Osteocyte (in vitro differentiated cells): ENCODE data around the gene CDH13. TPM values are rescaled to one million over a fixed set of nuclear protein-coding genes. Genes with fewer than 3 reads are reported as not detected.

Experiments used
- DNase-seq: peaks from one replicate; pipeline ENCODE4 v3.0.0; 2021; ENCODE audit warnings: mixed read lengths; ENCODE audit not compliant: unreplicated experiment; ENCODE audit errors: extremely low spot score
- H3K27ac Mint-ChIP-seq: one replicate; pipeline ENCODE4 v1.8.0; 2021; ENCODE audit warnings: mild to moderate bottlenecking, mixed read lengths; ENCODE audit not compliant: unreplicated experiment
- H3K27me3 Mint-ChIP-seq: one replicate; pipeline ENCODE4 v1.8.0; 2021; ENCODE audit warnings: mixed read lengths; ENCODE audit not compliant: unreplicated experiment
- H3K36me3 Mint-ChIP-seq: one replicate; pipeline ENCODE4 v1.8.0; 2021; ENCODE audit warnings: mixed read lengths; ENCODE audit not compliant: unreplicated experiment
- H3K4me1 Mint-ChIP-seq: one replicate; pipeline ENCODE4 v1.8.0; 2021; ENCODE audit warnings: mixed read lengths; ENCODE audit not compliant: unreplicated experiment
- H3K4me3 Mint-ChIP-seq: one replicate; pipeline ENCODE4 v1.8.0; 2021; ENCODE audit warnings: mild to moderate bottlenecking, moderate library complexity, mixed read lengths; ENCODE audit not compliant: unreplicated experiment
- H3K9me3 Mint-ChIP-seq: one replicate; pipeline ENCODE4 v1.8.0; 2021; ENCODE audit warnings: mixed read lengths; ENCODE audit not compliant: unreplicated experiment
- total RNA-seq: library from RNA; stranded (reverse); gene quantifications from 2 replicates; pipeline ENCODE4 v1.2.1, GENCODE V29; 2021
- TF ChIP-seq, protein P1 (sequence below): fragments of 200-600 bp; sonication (generic); IDR thresholded peaks from 2 replicates; pipeline ENCODE4 v1.5.0; 2021; ENCODE audit warnings: antibody characterized with exemption, mild to moderate bottlenecking, moderate library complexity

CDH13 gene
- total RNA-seq, 1 donor from 2014 or later, result 27.0 TPM

DNA sequence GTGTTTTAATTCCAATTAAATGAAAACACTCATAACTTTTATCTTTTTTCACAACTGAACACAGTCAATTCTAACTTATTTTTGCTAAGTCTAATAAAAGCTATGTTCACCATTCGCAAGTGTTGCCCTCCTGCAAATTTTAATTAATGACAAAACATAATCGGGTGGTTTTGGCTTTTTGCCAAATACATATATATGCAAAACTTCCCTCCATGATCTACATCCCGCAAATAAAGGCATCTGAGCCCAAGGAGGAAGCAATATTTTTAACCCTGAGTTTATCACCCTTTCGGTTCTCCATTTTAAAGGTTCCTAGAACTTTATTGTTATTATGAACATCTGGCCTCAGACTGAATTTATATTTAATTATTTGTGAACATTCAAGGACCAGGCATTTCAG, 507.9 kb downstream of the CDH13 start:
- no peak overlapping the region for H3K27ac Mint-ChIP-seq
- H3K36me3 Mint-ChIP-seq, result no peaks in the 10 kb centered on the region
- DNase-seq, result no peak
- TF ChIP-seq, protein P1, sequence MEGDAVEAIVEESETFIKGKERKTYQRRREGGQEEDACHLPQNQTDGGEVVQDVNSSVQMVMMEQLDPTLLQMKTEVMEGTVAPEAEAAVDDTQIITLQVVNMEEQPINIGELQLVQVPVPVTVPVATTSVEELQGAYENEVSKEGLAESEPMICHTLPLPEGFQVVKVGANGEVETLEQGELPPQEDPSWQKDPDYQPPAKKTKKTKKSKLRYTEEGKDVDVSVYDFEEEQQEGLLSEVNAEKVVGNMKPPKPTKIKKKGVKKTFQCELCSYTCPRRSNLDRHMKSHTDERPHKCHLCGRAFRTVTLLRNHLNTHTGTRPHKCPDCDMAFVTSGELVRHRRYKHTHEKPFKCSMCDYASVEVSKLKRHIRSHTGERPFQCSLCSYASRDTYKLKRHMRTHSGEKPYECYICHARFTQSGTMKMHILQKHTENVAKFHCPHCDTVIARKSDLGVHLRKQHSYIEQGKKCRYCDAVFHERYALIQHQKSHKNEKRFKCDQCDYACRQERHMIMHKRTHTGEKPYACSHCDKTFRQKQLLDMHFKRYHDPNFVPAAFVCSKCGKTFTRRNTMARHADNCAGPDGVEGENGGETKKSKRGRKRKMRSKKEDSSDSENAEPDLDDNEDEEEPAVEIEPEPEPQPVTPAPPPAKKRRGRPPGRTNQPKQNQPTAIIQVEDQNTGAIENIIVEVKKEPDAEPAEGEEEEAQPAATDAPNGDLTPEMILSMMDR, result no peak
- H3K27me3 Mint-ChIP-seq, result no peaks in the 10 kb centered on the region
- peaks cover 25% of the 10 kb centered on the region for H3K4me1 Mint-ChIP-seq
- no peak overlapping the region for H3K4me3 Mint-ChIP-seq
- H3K9me3 Mint-ChIP-seq, result no peaks in the 10 kb centered on the region

DNA sequence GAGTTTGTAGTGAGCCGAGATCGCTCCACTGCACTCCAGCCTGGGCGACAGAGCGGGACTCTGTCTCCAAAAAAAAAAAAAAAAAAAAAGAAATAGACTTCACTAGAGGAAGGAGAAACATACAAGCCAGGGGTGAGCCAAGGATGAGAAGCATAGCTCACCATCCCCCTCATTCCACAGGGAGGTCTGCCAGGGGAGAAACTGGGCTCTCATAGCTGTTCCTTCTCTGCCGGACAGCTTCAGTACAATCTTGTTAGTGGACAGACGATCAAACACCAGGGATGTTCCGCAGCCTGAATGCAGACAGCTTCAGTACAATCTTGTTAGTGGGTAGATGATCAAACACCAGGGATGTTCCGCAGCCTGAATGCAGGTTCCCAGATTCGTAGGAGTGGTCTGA, 509.6 kb downstream of the CDH13 start:
- DNase-seq, result no peak
- Mint-ChIP-seq H3K4me1 (peaks cover 25% of the 10 kb centered on the region), H3K27me3 (no peaks in the 10 kb centered on the region), H3K36me3 (no peaks in the 10 kb centered on the region), H3K9me3 (no peaks in the 10 kb centered on the region), H3K4me3 (no peak overlapping the region), H3K27ac (no peak overlapping the region)
- TF ChIP-seq, protein P1, result no peak

DNA sequence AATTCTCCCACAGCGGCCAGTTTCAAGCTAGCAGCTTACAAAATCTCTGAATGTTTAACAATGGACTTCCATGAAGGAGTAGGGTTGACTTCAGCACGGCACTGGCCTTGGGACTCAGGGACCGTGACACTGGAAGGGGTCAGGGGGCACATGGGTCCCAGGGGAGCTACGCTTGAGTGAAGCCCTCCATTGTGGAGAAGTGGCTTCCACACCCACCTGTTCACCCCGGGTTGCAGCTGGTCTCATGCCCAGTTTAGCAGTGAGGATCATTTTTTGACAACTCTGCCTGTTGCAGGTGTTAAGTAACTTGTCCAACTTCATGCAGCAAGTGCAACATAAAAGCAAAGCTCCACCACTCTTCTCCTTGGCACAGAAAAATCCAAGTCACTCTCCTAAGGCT, 510.2 kb downstream of the CDH13 start:
- no peaks in the 10 kb centered on the region for H3K36me3 Mint-ChIP-seq
- no peak for DNase-seq
- TF ChIP-seq, protein P1, result no peak
- peak overlapping the region; percentile 87 for H3K27ac Mint-ChIP-seq
- H3K9me3 Mint-ChIP-seq, result no peaks in the 10 kb centered on the region
- peak overlapping the region; percentile 74 for H3K4me3 Mint-ChIP-seq
- peaks cover 25% of the 10 kb centered on the region for H3K4me1 Mint-ChIP-seq
- no peaks in the 10 kb centered on the region for H3K27me3 Mint-ChIP-seq

DNA sequence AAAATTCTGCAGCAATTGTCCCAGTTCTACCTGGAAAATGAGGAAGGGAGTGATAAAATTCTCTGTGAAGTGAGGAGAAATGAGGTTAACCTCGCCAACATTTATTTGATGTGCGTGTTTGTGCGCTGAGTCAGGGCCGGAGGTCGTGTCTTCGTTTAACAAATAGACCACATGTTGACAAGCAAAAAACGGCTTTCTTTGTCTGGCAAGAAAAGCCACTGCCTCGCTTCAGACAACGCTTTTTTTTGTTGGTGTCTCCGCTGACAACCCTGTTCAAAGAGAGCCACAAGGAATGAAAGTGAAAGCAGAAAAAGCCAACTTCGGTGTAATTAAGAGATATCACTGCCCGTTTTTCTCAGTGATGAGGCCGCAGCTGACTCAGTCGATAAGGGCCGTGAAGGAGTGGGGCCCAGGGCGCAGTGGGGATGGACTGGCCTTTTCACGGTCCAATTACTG, 510.6 kb downstream of the CDH13 start:
- DNase-seq, result no peak
- Mint-ChIP-seq H3K9me3 (no peaks in the 10 kb centered on the region), H3K4me1 (peaks cover 25% of the 10 kb centered on the region), H3K27me3 (no peaks in the 10 kb centered on the region), H3K4me3 (peak overlapping the region; percentile 74), H3K36me3 (no peaks in the 10 kb centered on the region), H3K27ac (peak overlapping the region; percentile 87)
- TF ChIP-seq, protein P1, result no peak

DNA sequence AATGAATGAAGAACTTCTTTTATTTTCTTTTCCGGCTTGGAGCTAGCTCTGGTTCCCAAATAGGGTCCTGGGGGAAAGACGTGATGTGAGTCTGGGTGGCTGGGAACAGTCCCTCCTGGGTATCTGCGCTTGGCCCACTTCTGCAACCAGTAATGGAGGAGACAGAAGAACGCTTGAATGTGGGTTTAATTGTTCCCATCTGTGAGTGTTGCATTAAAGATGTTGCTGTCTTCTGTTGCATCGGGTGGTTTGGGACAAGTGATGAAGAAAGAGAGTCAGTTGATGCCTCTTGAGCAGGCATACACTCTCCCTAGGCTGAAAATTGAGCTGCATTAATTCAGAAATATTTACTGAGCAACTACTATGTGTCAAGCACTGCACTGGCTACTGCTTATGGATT, 511.1 kb downstream of the CDH13 start:
- Mint-ChIP-seq H3K27ac (peak overlapping the region; percentile 87), H3K4me3 (peak overlapping the region; percentile 74)

More for the DNA sequence above, 511.1 kb downstream of the CDH13 start:
- H3K9me3 Mint-ChIP-seq, result no peaks in the 10 kb centered on the region
- TF ChIP-seq, protein P1, result no peak
- H3K27me3 Mint-ChIP-seq, result no peaks in the 10 kb centered on the region
- H3K36me3 Mint-ChIP-seq, result no peaks in the 10 kb centered on the region
- no peak for DNase-seq
- H3K4me1 Mint-ChIP-seq, result peaks cover 25% of the 10 kb centered on the region
